Cardiac muscle cell (in vitro differentiated cells and primary cell): ENCODE data around the gene CASK. TPM values are rescaled to one million over a fixed set of nuclear protein-coding genes. Genes with fewer than 3 reads are reported as not detected.
A peak's percentile ranks its signal among the peaks of the same experiment; 100 is the strongest.

Experiments used
- DNase-seq, 2 donors: peaks; one replicate each; pipeline versions ENCODE4 v3.0.0 to v3.0.0-alpha.2; 2010 to 2017; ENCODE audit warnings: low read depth in 1 of 2, low spot score in 1 of 2
- H3K27ac ChIP-seq: fragments of 200-600 bp; sonication (generic); 2 replicates; pipeline ENCODE4 v1.5.1; 2016
- H3K27me3 ChIP-seq: fragments of 200-600 bp; sonication (generic); 2 replicates; pipeline ENCODE4 v1.6.0; 2016; ENCODE audit warnings: control low read depth
- H3K36me3 ChIP-seq: fragments of 200-600 bp; sonication (generic); 2 replicates; pipeline ENCODE4 v1.5.1; 2016; ENCODE audit warnings: control low read depth
- H3K4me1 ChIP-seq: fragments of 200-600 bp; sonication (generic); 2 replicates; pipeline ENCODE4 v1.8.1; 2017; ENCODE audit warnings: low read depth, mild to moderate bottlenecking, mixed run types
- H3K4me3 ChIP-seq: fragments of 200-600 bp; sonication (generic); 2 replicates; pipeline ENCODE4 v1.5.1; 2016; ENCODE audit warnings: mild to moderate bottlenecking
- H3K9me3 ChIP-seq: fragments of 200-600 bp; sonication (generic); 2 replicates; pipeline ENCODE4 v1.5.1; 2017; ENCODE audit warnings: low read depth, mild to moderate bottlenecking, control low read depth
- CTCF ChIP-seq: IDR thresholded peaks from 2 replicates; pipeline ENCODE4 v1.5.1; 2012; ENCODE audit warnings: low read depth, mild to moderate bottlenecking, low read length
- polyA plus RNA-seq: library from polyadenylated mRNA; unstranded; fragments of >200 nt; fragmentation: Nextera tagmentation; extraction: Ambion mirVana; gene quantifications from 2 replicates; pipeline ENCODE4 v1.2.1, GENCODE V29; 2016
- total RNA-seq: library from RNA; depleted of rRNA; stranded (reverse); fragments of >200 nt; gene quantifications from 2 replicates; pipeline ENCODE4 v1.2.3, GENCODE V29; 2016

The CASK gene
- total and polyA plus RNA-seq, 2 experiments from 2014 or later = 40.0 to 44.6 TPM

- no peak for TF ChIP-seq CTCF
- peak; percentile 7 to 11 for DNase-seq
- no peaks in the 10 kb centered on the region for H3K9me3 ChIP-seq
- H3K4me3 ChIP-seq = no peak overlapping the region
- peaks cover 14% of the 10 kb centered on the region for H3K4me1 ChIP-seq
- no peaks in the 10 kb centered on the region for H3K27me3 ChIP-seq
- H3K36me3 ChIP-seq = peaks cover 3% of the 10 kb centered on the region
- peak overlapping the region; percentile 63 for H3K27ac ChIP-seq
Measured at GRCh38 chrX:41634284-41634683, 289.1 kb downstream of the CASK start.

DNA sequence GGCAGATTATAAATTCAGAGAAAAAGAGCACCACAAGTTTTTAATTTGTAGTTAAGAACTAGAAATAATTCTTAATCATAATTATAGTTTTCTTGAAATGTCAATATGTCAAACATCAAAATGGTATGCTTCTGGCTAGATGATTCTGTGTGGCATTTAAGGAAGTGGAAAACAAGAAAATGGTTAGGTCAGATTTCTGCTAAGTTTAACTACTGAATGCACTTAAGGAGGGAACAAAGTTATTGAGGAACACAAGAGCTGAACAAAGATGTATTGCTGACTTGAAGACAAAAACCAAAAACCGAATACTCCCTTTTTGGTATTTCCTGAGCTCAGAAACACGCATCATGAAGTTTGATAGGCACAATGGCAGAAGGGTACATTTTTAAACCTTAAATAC lies 293.3 kb downstream of the CASK start:
- Histone ChIP-seq H3K4me1 (peaks cover 8% of the 10 kb centered on the region), H3K9me3 (no peaks in the 10 kb centered on the region), H3K36me3 (peaks cover 10% of the 10 kb centered on the region), H3K4me3 (no peak overlapping the region), H3K27me3 (no peaks in the 10 kb centered on the region), H3K27ac (no peak overlapping the region)
- no peak for TF ChIP-seq CTCF
- no peak for DNase-seq

DNA sequence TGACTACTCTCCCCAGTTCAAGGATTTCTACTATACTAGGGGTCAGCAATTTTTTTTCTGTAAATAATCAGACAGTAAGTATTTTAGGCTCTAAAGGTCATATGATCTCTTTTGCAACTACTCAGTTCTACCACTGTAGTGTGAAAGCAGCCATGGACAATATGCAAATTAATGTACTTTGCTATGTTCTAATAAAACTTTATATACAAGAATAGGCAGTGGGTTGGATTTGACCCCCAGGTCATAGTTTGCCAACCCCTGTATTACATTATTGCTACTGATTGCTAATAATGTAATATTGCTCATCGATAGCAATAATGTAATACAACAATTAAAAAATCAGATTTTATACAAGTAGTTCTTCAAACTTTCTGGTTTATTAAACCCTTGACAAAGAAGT lies 293.8 kb downstream of the CASK start:
- Histone ChIP-seq H3K27ac (no peak overlapping the region), H3K4me1 (peaks cover 3% of the 10 kb centered on the region), H3K27me3 (no peaks in the 10 kb centered on the region), H3K9me3 (no peaks in the 10 kb centered on the region), H3K36me3 (peaks cover 11% of the 10 kb centered on the region), H3K4me3 (no peak overlapping the region)
- DNase-seq = no peak
- no peak for TF ChIP-seq CTCF

DNA sequence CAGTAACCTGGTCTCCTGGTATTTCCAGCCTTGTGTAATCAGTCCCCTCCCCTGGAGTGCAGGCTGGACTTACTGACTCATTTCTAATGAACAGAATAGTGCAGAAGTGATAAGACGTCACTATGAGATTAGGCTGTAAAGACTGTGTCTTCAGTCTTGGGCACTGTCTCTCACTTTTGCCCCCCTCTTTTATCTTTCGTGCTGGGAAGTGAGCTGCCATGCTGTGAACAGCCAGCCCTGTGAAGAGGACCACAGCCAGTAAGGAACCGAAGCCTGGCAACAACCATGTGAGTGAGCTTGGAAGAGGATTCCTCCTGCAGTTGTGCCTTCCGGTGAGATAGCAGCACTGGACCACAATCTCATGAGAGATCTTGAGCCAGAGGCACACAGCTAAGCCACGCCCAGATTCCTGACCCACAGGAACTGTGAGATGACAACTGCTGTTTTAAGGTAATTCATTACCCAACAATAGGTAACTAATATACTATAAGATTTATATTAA lies 302.1 kb downstream of the CASK start:
- H3K27ac ChIP-seq = peak overlapping the region; percentile 36
- TF ChIP-seq CTCF = no peak
- H3K4me1 ChIP-seq = peaks cover 21% of the 10 kb centered on the region
- H3K4me3 ChIP-seq = no peak overlapping the region
- DNase-seq = peak; percentile 24 to 52
- H3K9me3 ChIP-seq = no peaks in the 10 kb centered on the region
- H3K27me3 ChIP-seq = no peaks in the 10 kb centered on the region
- H3K36me3 ChIP-seq = peaks cover 11% of the 10 kb centered on the region

DNA sequence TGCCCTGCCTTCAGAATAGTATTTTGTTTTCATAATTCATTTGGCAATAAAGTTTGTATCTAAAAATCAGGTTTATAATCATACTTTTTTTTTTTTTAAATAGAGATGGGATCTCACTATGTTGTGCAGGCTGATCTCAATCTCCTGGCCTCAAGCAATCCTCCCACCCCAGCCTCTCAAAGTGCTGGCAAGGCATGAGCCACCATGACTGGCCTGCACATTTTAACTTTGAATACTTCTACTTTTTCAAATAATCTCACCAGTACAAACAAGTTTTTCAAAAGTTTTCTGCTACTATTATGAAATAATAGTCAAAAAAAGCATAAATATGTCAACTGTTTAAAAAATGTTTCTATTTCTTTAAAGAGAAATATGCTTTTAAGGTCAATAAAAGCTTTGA lies 304.1 kb downstream of the CASK start:
- DNase-seq = no peak
- Histone ChIP-seq H3K27ac (no peak overlapping the region), H3K36me3 (peaks cover 4% of the 10 kb centered on the region), H3K9me3 (no peaks in the 10 kb centered on the region), H3K4me3 (no peak overlapping the region), H3K4me1 (peaks cover 21% of the 10 kb centered on the region), H3K27me3 (no peaks in the 10 kb centered on the region)
- TF ChIP-seq CTCF = no peak

DNA sequence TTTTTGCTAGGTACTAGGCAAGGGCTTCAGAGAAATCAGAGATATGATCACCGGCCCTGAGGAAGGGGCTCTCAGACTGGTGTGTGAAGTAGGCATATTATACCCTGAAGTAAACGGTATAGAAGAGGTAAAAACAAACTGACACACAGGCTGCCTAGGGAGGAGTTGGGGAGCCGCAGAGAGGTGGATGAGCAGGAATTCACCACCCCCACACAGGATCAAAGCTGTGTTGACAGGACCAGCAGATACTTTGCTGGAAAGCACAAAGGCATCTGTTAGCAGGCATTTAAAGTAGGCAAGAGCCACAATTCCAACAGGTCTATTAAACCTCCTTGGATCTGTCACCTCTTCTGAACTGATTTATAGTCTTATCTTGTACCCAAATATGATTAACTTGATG lies 306.4 kb downstream of the CASK start:
- Histone ChIP-seq H3K27me3 (no peaks in the 10 kb centered on the region), H3K27ac (no peak overlapping the region), H3K36me3 (no peaks in the 10 kb centered on the region), H3K4me3 (no peak overlapping the region), H3K9me3 (no peaks in the 10 kb centered on the region), H3K4me1 (peaks cover 21% of the 10 kb centered on the region)
- TF ChIP-seq CTCF = no peak
- peak in 1 of 2 donors; percentile 41 for DNase-seq
